DOHH2 (cell line): Measurements from ENCODE around the gene NOL9.

Experiments used
- EZH2phosphoT487 ChIP-seq: fragments of 200-600 bp; sonication (generic); IDR thresholded peaks from 2 replicates; pipeline ENCODE4 v1.6.1; 2017; ENCODE audit warnings: borderline replicate concordance, mild to moderate bottlenecking, antibody characterized with exemption, low read length, moderate library complexity, mixed read lengths
- TF ChIP-seq, protein P1 (sequence below): fragments of 200-600 bp; sonication (generic); IDR thresholded peaks from one replicate; pipeline ENCODE4 v1.5.1; 2014; ENCODE audit warnings: antibody characterized with exemption, mild to moderate bottlenecking, low read depth, low read length; ENCODE audit not compliant: poor library complexity, severe bottlenecking

DNA sequence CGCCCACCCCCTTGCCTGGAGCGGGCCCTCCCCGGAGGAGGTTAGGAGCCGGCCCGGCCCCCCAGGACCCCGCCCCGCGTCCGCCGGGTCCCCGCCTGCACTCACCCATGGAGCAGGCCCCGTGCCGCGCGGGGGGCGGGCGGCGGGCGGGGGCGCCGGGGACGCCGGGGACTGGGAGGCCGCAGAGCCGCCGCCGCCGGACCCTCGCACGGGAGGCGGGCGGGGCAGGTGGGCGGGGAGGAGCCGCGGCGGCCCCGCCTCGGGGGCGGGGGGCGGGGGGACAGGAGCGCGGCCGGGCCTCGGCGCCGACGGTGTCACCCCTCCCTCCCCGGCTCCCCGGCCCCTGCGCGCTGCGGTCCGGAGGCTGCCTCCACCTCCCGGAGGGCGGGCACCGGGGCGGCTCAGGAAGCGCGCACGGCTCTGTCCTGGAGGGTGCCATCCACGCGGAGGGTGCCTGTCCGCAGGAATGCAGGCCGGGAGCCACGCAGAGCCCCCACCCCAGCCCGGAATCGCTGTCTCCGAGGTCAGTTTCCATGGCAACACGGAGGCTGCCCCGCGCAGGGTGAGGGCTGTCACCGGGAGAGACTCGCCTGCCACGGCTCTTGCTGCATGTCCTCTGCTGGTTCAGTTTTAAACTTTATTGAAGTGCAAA lies 57.0 kb downstream of the NOL9 start:
- no peak for TF ChIP-seq EZH2phosphoT487
- TF ChIP-seq, protein P1, sequence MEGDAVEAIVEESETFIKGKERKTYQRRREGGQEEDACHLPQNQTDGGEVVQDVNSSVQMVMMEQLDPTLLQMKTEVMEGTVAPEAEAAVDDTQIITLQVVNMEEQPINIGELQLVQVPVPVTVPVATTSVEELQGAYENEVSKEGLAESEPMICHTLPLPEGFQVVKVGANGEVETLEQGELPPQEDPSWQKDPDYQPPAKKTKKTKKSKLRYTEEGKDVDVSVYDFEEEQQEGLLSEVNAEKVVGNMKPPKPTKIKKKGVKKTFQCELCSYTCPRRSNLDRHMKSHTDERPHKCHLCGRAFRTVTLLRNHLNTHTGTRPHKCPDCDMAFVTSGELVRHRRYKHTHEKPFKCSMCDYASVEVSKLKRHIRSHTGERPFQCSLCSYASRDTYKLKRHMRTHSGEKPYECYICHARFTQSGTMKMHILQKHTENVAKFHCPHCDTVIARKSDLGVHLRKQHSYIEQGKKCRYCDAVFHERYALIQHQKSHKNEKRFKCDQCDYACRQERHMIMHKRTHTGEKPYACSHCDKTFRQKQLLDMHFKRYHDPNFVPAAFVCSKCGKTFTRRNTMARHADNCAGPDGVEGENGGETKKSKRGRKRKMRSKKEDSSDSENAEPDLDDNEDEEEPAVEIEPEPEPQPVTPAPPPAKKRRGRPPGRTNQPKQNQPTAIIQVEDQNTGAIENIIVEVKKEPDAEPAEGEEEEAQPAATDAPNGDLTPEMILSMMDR = no peak
